ENCODE data around the gene IGFL2. TPM values are rescaled to one million over a fixed set of nuclear protein-coding genes. Genes with fewer than 3 reads are reported as not detected.

IGFL2 gene
- total and polyA plus RNA-seq, 2 experiments from 2014 or later = not detected

DNA sequence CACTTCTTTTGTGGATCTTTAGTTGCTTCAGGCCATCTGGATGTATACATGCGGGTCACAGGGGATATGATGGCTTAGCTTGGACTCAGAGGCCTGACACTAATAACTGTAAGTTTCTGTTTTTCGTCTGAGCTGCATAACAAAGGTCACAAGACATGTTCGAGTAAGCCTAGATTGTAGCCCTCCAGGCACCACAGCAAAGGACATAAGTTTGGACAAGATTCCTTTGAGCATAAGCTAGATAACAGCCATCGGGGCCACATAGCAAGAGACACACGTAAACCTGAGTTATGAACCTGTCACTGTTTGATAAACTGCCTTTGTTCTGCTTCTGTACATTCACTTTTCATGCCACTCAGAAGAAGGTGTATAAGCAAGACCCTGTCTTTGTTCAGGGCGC lies 38.2 kb upstream of the IGFL2 start:
- Histone ChIP-seq H3K9me2 (ENCODE audit: insufficient read depth) (no peaks in the 10 kb centered on the region), H3K36me3 (ENCODE audit: low read depth) (no peaks in the 10 kb centered on the region), H3K79me2 (ENCODE audit: insufficient read depth) (no peaks in the 10 kb centered on the region), H3K4me2 (ENCODE audit: unreplicated experiment) (no peak overlapping the region), H3K4me1 (ENCODE audit: insufficient read depth) (peaks cover 21% of the 10 kb centered on the region), H3K27me3 (replicated peaks; ENCODE audit: insufficient read depth) (peaks cover 7% of the 10 kb centered on the region; the same call in 1 of the 2 replicates), H3K4me3 (no peak overlapping the region), H3K9ac (no peak overlapping the region), H3K27ac (no peak overlapping the region), H4K20me1 (ENCODE audit: insufficient read depth) (no peaks in the 10 kb centered on the region), H2AFZ (no peak overlapping the region), H3K9me3 (ENCODE audit: low read depth) (no peaks in the 10 kb centered on the region), H3F3A (ENCODE audit: insufficient read depth) (peaks cover 2% of the 10 kb centered on the region)
- TF ChIP-seq EZH2 (IDR thresholded peaks at IDR 0.05; ENCODE audit: insufficient read depth, poor library complexity, severe bottlenecking) (no peak), EZH2phosphoT487 (IDR thresholded peaks at IDR 0.05; ENCODE audit: insufficient read depth, low read depth) (no peak)
- 52 to 61% methylated on average over 6 of the region's 6 CpGs for WGBS, 2 experiments (ENCODE audit: low coverage in 1 of 2, low lambda C conversion rate in 2 of 2, missing lambda C conversion rate in 2 of 2)
- DNase-seq = no peak
- in situ Hi-C loops (cut with MboI) = no loop called here

DNA sequence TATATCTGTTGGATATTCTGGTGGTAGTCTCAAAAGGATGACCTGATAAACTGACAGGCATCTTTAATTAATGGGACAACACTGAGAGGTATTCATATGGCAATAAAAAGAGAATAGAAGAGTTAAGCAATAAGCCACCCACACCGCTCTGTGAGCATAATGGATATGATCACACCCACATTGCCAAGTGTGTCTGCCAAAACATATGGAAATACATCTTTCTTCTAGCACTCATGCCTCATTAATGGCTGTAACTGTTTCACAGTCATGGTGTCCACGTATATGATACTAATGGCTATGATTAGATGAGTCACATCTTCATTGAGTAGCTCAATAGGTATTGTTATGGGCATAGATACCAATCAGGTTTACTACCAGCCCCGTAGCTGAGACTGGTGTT lies 36.7 kb upstream of the IGFL2 start:
- no peak overlapping the region for H3K9ac ChIP-seq
- no peak for TF ChIP-seq EZH2phosphoT487 (IDR thresholded peaks at IDR 0.05; ENCODE audit: insufficient read depth, low read depth)
- H4K20me1 ChIP-seq (ENCODE audit: insufficient read depth) = no peaks in the 10 kb centered on the region
- no peak overlapping the region for H3K4me2 ChIP-seq (ENCODE audit: unreplicated experiment)
- H3K27ac ChIP-seq = no peak overlapping the region
- no peak for DNase-seq
- peaks cover 6% of the 10 kb centered on the region for H3F3A ChIP-seq (ENCODE audit: insufficient read depth)
- peaks cover 36% of the 10 kb centered on the region for H3K4me1 ChIP-seq (ENCODE audit: insufficient read depth)
- no peaks in the 10 kb centered on the region for H3K36me3 ChIP-seq (ENCODE audit: low read depth)
- H3K9me3 ChIP-seq (ENCODE audit: low read depth) = no peaks in the 10 kb centered on the region
- H2AFZ ChIP-seq = no peak overlapping the region
- WGBS, 2 experiments (ENCODE audit: low coverage in 1 of 2, low lambda C conversion rate in 2 of 2, missing lambda C conversion rate in 2 of 2) = 28 to 29% methylated on average over 3 of the region's 3 CpGs
- no peak overlapping the region for H3K4me3 ChIP-seq
- H3K27me3 ChIP-seq (replicated peaks; ENCODE audit: insufficient read depth) = no peaks in the 10 kb centered on the region
- in situ Hi-C loops (cut with MboI) = no loop called here
- no peaks in the 10 kb centered on the region for H3K79me2 ChIP-seq (ENCODE audit: insufficient read depth)
- H3K9me2 ChIP-seq (ENCODE audit: insufficient read depth) = no peaks in the 10 kb centered on the region

DNA sequence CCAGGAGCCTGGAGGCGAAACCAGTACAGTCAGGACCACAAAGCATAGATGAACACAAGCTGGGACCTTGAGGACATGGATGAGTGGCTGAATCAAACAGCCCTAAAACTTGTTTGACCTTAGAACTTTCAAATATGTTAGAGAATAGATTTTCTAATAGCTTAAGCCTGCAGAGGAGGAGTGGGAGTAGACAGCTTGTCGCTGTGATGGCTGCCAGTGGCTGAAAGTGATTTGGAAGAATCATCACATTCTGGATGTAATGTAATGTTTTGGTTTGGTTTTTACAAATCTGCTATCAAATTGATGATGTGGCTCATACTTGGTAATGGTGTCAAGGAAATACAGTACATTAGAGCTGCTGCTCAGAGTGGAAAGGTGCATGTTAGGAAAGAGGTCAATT lies 35.5 kb upstream of the IGFL2 start:
- no peaks in the 10 kb centered on the region for H3K9me2 ChIP-seq (ENCODE audit: insufficient read depth)
- no peaks in the 10 kb centered on the region for H3K36me3 ChIP-seq (ENCODE audit: low read depth)
- no peak overlapping the region for H3K27ac ChIP-seq
- WGBS, 2 experiments (ENCODE audit: low coverage in 1 of 2, low lambda C conversion rate in 2 of 2, missing lambda C conversion rate in 2 of 2) = 64 to 68% methylated on average over 2 of the region's 2 CpGs
- in situ Hi-C loops (cut with MboI) = no loop called here
- no peaks in the 10 kb centered on the region for H3K79me2 ChIP-seq (ENCODE audit: insufficient read depth)
- H3K9me3 ChIP-seq (ENCODE audit: low read depth) = no peaks in the 10 kb centered on the region
- no peaks in the 10 kb centered on the region for H3K27me3 ChIP-seq (replicated peaks; ENCODE audit: insufficient read depth)
- TF ChIP-seq EZH2phosphoT487 (IDR thresholded peaks at IDR 0.05; ENCODE audit: insufficient read depth, low read depth) (no peak), EZH2 (IDR thresholded peaks at IDR 0.05; ENCODE audit: insufficient read depth, poor library complexity, severe bottlenecking) (no peak)
- H3K4me1 ChIP-seq (ENCODE audit: insufficient read depth) = peaks cover 33% of the 10 kb centered on the region
- DNase-seq = no peak
- no peak overlapping the region for H3K9ac ChIP-seq
- no peaks in the 10 kb centered on the region for H4K20me1 ChIP-seq (ENCODE audit: insufficient read depth)
- no peak overlapping the region for H2AFZ ChIP-seq
- H3K4me3 ChIP-seq = no peak overlapping the region
- no peak overlapping the region for H3K4me2 ChIP-seq (ENCODE audit: unreplicated experiment)
- peaks cover 6% of the 10 kb centered on the region for H3F3A ChIP-seq (ENCODE audit: insufficient read depth)

DNA sequence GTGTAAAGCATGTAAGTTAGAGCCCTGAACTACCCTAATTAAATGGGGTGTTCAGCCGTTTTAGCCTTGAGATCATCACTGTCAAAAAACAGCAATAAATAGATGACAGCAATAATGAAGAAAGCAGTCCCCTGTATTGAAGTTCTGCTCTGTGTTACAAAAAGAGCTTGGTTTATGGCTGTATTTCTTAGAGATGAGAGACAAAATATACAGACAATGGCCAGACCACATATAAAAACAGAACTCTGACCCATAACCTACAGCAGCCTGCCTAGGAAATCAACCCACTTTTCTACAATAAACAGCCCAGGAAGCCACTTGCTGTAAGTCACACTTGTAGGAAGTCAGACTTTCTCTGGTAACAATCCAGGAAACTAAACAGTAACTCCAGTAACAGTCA lies 34.3 kb upstream of the IGFL2 start:
- Histone ChIP-seq H3K9me3 (ENCODE audit: low read depth) (no peaks in the 10 kb centered on the region), H3F3A (ENCODE audit: insufficient read depth) (peaks cover 6% of the 10 kb centered on the region), H3K27me3 (replicated peaks; ENCODE audit: insufficient read depth) (no peaks in the 10 kb centered on the region), H3K9ac (no peak overlapping the region), H3K4me2 (ENCODE audit: unreplicated experiment) (no peak overlapping the region), H3K4me1 (ENCODE audit: insufficient read depth) (peaks cover 27% of the 10 kb centered on the region), H3K79me2 (ENCODE audit: insufficient read depth) (no peaks in the 10 kb centered on the region), H4K20me1 (ENCODE audit: insufficient read depth) (no peaks in the 10 kb centered on the region), H3K4me3 (no peak overlapping the region), H3K36me3 (ENCODE audit: low read depth) (no peaks in the 10 kb centered on the region), H3K9me2 (ENCODE audit: insufficient read depth) (no peaks in the 10 kb centered on the region), H2AFZ (no peak overlapping the region), H3K27ac (no peak overlapping the region)
- 6 to 17% methylated on average over 1 of the region's 1 CpG for WGBS, 2 experiments (ENCODE audit: low coverage in 1 of 2, low lambda C conversion rate in 2 of 2, missing lambda C conversion rate in 2 of 2)
- no peak for DNase-seq
- TF ChIP-seq EZH2phosphoT487 (IDR thresholded peaks at IDR 0.05; ENCODE audit: insufficient read depth, low read depth) = no peak
- TF ChIP-seq EZH2 (IDR thresholded peaks at IDR 0.05; ENCODE audit: insufficient read depth, poor library complexity, severe bottlenecking) = no peak
- in situ Hi-C loops (cut with MboI) = no loop called here
